NT2/D1 (cell line): ENCODE results near the gene GORASP1.

ENCODE experiments used
- DNase-seq: peaks from one replicate; pipeline ENCODE4 v3.0.0-alpha.2; 2011; ENCODE audit warnings: low read depth, low spot score
- H3K27me3 ChIP-seq: 2 replicates; pipeline ENCODE4 v1.6.0; 2011; ENCODE audit warnings: mild to moderate bottlenecking; ENCODE audit not compliant: insufficient read length, insufficient read depth
- H3K36me3 ChIP-seq: 2 replicates; pipeline ENCODE4 v1.6.1; 2011; ENCODE audit warnings: mild to moderate bottlenecking, low read length, mixed read lengths; ENCODE audit not compliant: insufficient read depth, insufficient read length
- H3K4me1 ChIP-seq: 2 replicates; pipeline ENCODE4 v1.5.1; 2011; ENCODE audit not compliant: insufficient read depth, insufficient read length
- H3K4me3 ChIP-seq: 2 replicates; pipeline ENCODE4 v1.5.1; 2011; ENCODE audit warnings: low read depth; ENCODE audit not compliant: insufficient read length
- H3K9ac ChIP-seq: 2 replicates; pipeline ENCODE4 v1.6.0; 2011; ENCODE audit warnings: low read depth; ENCODE audit not compliant: insufficient read length
- H3K9me3 ChIP-seq: 2 replicates; pipeline ENCODE4 v1.5.1; 2011; ENCODE audit warnings: mild to moderate bottlenecking, low read length; ENCODE audit not compliant: insufficient read depth
- SUZ12 ChIP-seq: IDR thresholded peaks from 2 replicates; pipeline ENCODE4 v1.6.1; 2011; ENCODE audit not compliant: insufficient read length, insufficient read depth; ENCODE audit errors: extremely low read depth
- YY1 ChIP-seq: IDR thresholded peaks from 2 replicates; pipeline ENCODE4 v1.6.1; 2011; ENCODE audit not compliant: insufficient read length, insufficient read depth
- ZNF274 ChIP-seq: IDR thresholded peaks from 2 replicates; pipeline ENCODE4 v1.6.1; 2011; ENCODE audit warnings: mild to moderate bottlenecking, low read depth, low read length

The GORASP1 gene

DNA sequence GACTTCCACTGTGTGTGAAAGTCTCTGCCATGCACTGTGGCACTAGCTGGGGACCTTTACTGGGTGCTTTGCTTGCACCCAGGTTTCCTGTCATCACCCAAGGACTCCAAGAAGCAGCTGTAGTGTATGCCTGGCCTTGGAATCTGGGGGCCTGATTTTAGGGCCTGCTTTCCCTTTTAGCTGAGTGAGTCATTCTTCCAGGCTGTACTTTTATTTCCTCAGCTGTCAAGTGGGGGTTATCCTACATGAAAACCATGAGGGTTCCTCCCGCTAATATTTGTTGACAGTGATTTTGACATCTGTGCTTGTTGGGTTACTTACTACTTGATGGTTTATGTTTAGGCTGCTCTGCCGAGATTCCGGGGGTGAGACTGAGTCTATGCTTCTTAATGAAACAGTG, 18.5 kb downstream of the GORASP1 start:
- DNase-seq, result no peak
- Histone ChIP-seq H3K9me3 (no peaks in the 10 kb centered on the region), H3K4me3 (no peak overlapping the region), H3K9ac (no peak overlapping the region), H3K27me3 (no peaks in the 10 kb centered on the region), H3K36me3 (peaks cover 91% of the 10 kb centered on the region), H3K4me1 (no peaks in the 10 kb centered on the region)
- no peak for TF ChIP-seq YY1
- no peak for TF ChIP-seq ZNF274
- TF ChIP-seq SUZ12, result no peak

DNA sequence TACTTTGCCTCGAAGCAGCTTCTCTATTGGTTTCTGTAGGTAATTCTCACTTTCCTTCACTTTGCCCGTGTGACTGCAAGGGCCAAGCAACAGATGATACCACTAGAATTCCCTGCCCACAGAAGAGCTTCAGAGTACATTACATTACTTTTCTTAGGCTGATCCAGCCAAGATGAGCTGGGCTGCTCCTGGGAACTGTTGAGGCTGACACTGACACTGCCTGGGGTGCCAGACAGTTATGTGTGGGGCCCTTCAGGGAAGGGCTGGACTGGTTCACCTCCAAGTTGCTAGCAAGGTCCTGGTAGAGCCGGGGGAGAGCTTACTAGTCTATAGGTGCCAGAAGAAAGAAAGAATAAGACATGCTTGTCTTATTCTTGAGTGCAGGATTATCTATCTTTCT, 19.0 kb downstream of the GORASP1 start:
- H3K4me3 ChIP-seq, result no peak overlapping the region
- no peaks in the 10 kb centered on the region for H3K27me3 ChIP-seq
- TF ChIP-seq ZNF274, result no peak
- TF ChIP-seq SUZ12, result no peak
- no peak for TF ChIP-seq YY1
- no peak for DNase-seq
- peaks cover 91% of the 10 kb centered on the region for H3K36me3 ChIP-seq
- no peaks in the 10 kb centered on the region for H3K4me1 ChIP-seq
- no peak overlapping the region for H3K9ac ChIP-seq
- H3K9me3 ChIP-seq, result no peaks in the 10 kb centered on the region

DNA sequence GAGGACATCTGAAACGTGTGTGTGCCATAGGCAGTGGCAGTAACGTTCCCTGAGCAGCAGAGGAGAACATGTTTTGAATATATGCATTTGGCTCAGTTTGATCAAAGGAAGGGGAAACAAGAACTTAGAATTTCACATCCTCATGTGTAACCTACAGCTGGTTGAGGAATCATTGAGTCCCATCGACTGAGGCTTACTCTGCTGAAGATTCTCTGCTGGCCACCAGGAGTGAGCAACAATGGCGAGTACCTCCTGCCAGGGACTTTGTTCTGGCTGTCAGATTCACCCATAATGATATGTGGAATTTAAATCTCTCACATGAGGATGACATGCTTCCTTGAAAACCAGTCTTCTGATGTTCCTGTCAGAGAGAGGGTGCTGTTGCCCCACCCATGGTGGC, 21.3 kb downstream of the GORASP1 start:
- Histone ChIP-seq H3K9me3 (no peaks in the 10 kb centered on the region), H3K36me3 (peaks cover 80% of the 10 kb centered on the region), H3K9ac (no peak overlapping the region), H3K4me1 (no peaks in the 10 kb centered on the region), H3K4me3 (no peak overlapping the region), H3K27me3 (no peaks in the 10 kb centered on the region)
- DNase-seq, result no peak
- TF ChIP-seq SUZ12, result no peak
- TF ChIP-seq ZNF274, result no peak
- TF ChIP-seq YY1, result no peak

DNA sequence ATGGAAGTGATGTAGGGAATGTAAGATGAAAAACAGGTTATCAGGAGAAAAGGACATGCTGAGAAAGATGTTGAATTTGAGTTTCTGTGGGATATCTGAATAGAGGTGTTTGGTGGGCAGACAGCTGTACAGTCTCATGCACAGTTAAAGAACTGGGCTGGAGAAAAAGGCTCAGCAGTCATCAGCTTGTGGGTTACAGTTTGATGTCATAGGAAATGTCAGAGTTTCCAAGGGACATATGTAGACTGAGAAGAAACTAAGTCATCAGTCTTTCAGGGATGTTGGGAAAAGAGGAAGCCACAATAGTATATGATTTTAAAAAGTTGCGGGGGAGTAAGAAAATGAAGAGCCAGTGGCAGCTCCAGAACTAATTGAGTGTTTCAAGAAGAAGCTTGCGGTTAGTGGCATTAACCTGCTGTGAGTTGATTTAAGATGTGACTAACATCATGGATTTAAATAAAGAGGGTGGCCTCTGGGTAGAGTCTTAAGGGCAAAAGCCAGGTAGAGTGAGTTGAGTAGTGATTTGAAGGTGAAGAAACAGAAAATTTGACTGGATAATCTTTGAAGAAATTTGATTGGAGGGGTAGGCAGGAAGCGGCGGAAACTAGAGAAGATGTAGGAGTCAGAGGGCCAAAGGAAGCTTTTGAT, 24.6 kb downstream of the GORASP1 start:
- Histone ChIP-seq H3K36me3 (peaks cover 65% of the 10 kb centered on the region), H3K9ac (no peak overlapping the region), H3K4me3 (no peak overlapping the region), H3K27me3 (no peaks in the 10 kb centered on the region), H3K4me1 (no peaks in the 10 kb centered on the region), H3K9me3 (no peaks in the 10 kb centered on the region)
- no peak for DNase-seq
- no peak for TF ChIP-seq ZNF274
- no peak for TF ChIP-seq YY1
- TF ChIP-seq SUZ12, result no peak

DNA sequence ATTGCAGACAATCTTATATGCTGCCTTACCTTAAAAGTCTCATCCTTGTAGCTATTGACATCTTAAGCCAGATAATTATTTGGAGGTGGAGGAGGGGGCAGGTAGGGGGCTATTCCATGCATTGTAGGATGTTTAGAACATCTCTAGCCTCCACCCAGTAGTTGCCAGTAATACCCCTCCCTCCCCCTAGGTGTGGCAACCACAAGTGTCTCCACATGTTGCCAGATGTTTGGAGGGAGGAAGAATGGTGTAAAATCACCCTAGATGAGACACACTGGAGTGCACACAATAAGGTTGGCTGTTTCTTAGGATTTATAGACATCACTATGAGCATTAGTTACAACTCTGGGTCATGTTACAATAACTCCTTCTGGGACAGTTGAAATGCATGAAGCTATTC, 27.4 kb downstream of the GORASP1 start:
- no peaks in the 10 kb centered on the region for H3K4me1 ChIP-seq
- H3K9me3 ChIP-seq, result no peaks in the 10 kb centered on the region
- DNase-seq, result no peak
- H3K27me3 ChIP-seq, result no peaks in the 10 kb centered on the region
- peaks cover 63% of the 10 kb centered on the region for H3K36me3 ChIP-seq
- no peak overlapping the region for H3K9ac ChIP-seq
- no peak for TF ChIP-seq YY1
- TF ChIP-seq ZNF274, result no peak
- TF ChIP-seq SUZ12, result no peak
- H3K4me3 ChIP-seq, result no peak overlapping the region

DNA sequence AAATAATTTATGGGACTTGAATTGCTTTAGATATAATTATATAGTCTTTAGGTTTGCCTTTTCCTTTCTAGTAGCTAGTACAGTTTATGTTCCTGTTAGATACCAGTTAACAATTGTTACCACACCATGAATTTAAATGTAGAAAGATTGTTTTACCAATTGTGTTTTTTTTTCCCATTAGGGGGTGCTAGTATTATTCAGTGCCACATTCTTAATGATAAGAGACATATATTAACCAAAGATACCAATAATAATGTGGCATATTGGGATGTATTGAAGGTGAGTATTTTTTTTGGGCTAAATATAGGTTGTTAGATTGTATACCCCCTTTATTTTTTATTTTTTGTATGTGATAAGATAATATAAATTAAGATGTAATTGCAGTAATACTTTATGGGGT, 27.9 kb downstream of the GORASP1 start:
- DNase-seq, result no peak
- no peak for TF ChIP-seq ZNF274
- no peak for TF ChIP-seq SUZ12
- no peak for TF ChIP-seq YY1
- Histone ChIP-seq H3K4me1 (no peaks in the 10 kb centered on the region), H3K27me3 (no peaks in the 10 kb centered on the region), H3K9me3 (no peaks in the 10 kb centered on the region), H3K36me3 (peaks cover 66% of the 10 kb centered on the region), H3K4me3 (no peak overlapping the region), H3K9ac (no peak overlapping the region)

DNA sequence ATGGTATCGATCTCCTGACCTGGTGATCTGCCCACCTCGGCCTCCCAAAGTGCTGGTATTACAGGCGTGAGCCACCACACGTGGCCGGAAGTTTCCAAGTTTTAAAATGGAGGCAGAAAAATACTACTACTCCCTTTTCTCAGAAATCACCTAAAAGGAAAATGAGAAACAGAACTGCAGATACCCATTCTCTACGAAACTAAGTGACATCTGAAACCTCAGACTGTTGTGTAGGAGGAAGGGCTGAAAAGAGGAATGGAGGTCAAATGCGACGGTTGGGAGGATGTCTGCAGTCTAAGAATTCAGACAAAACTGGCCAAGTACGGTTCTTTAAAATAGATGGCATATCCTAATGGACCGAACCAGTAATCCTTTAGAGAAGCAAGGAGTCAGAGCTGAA, 31.5 kb downstream of the GORASP1 start:
- Histone ChIP-seq H3K4me3 (no peak overlapping the region), H3K36me3 (peaks cover 72% of the 10 kb centered on the region), H3K27me3 (no peaks in the 10 kb centered on the region), H3K9me3 (no peaks in the 10 kb centered on the region), H3K4me1 (no peaks in the 10 kb centered on the region), H3K9ac (no peak overlapping the region)
- TF ChIP-seq SUZ12 (no peak), ZNF274 (no peak)
- no peak for DNase-seq

DNA sequence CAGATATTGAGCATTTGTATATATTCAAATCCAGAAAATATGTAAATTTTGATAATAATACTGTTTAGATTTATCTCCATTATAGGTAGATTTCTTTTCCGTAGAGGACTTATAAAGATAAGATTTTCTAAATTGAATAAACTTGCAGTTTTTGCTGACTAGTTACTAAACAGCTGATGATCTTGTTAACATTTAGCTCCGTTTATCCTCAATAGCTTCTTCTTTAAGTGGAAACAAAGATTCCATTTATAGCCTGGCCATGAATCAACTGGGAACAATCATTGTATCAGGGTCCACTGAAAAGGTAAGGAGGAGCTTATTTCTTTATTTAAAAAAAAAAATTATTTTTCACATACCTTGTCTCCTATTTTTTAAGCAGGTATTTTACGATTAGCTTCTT, 38.9 kb downstream of the GORASP1 start:
- Histone ChIP-seq H3K9me3 (no peaks in the 10 kb centered on the region), H3K4me1 (no peaks in the 10 kb centered on the region), H3K27me3 (no peaks in the 10 kb centered on the region), H3K4me3 (no peak overlapping the region), H3K9ac (no peak overlapping the region), H3K36me3 (peaks cover 54% of the 10 kb centered on the region)
- DNase-seq, result no peak
- no peak for TF ChIP-seq ZNF274
- no peak for TF ChIP-seq SUZ12
- no peak for TF ChIP-seq YY1
